Stimulated activated naive B cell treated with anti-CD40 and anti-IgM and Interleukin-4, amounts not matched to agents 10 μg/mL and 1 μg/mL and 100 μg/mL, for 72 hours (primary cell): ENCODE data around the gene ZC3H15.
"Not testable (repeated sequence)": the region's sequence is repeated elsewhere in the genome, so short reads cannot be mapped to it uniquely, and the experiment has no call there.

Source experiments
- ATAC-seq, 2 donors: fragments of 150-1000 bp; cut with Tn5 transposase; replicated peaks; 2 replicates each; pipeline ENCODE4 v1.10.0; 2021; ENCODE audit warnings: moderate library complexity in 1 of 2
- DNase-seq: peaks from one replicate; pipeline ENCODE4 v3.0.0; 2021
- H3K27ac Mint-ChIP-seq: one replicate; pipeline ENCODE4 v1.8.0; 2022; ENCODE audit warnings: mild to moderate bottlenecking, mixed read lengths
- H3K27me3 Mint-ChIP-seq, 2 donors: one replicate each; pipeline ENCODE4 v1.8.0; 2022; ENCODE audit warnings: mixed read lengths in 2 of 2
- H3K36me3 Mint-ChIP-seq, 2 donors: one replicate each; pipeline ENCODE4 v1.8.0; 2022; ENCODE audit warnings: mixed read lengths in 2 of 2, mild to moderate bottlenecking in 1 of 2
- H3K4me1 Mint-ChIP-seq, 2 donors: one replicate each; pipeline ENCODE4 v1.8.0; 2022; ENCODE audit warnings: mixed read lengths in 2 of 2, mild to moderate bottlenecking in 1 of 2
- H3K4me3 Mint-ChIP-seq, 2 donors: one replicate each; pipeline ENCODE4 v1.8.0; 2022; ENCODE audit warnings: mild to moderate bottlenecking in 2 of 2, mixed read lengths in 2 of 2, moderate library complexity in 1 of 2
- H3K9me3 Mint-ChIP-seq, 2 donors: one replicate each; pipeline ENCODE4 v1.8.0; 2022; ENCODE audit warnings: mixed read lengths in 2 of 2, mild to moderate bottlenecking in 1 of 2

The ZC3H15 gene

GRCh38 chr2:186515376-186515775 lies 29.3 kb downstream of the ZC3H15 start:
- DNase-seq (no peak), ATAC-seq (no peak)
- Mint-ChIP-seq H3K27ac (no peak overlapping the region), H3K4me1 (peaks cover 0 to 5% of the 10 kb centered on the region in 2 donors), H3K27me3 (no peaks in the 10 kb centered on the region), H3K9me3 (no peaks in the 10 kb centered on the region), H3K36me3 (peaks cover 8 to 24% of the 10 kb centered on the region in 2 donors), H3K4me3 (no peak overlapping the region)

- DNase-seq: no peak
- Mint-ChIP-seq H3K4me3 (no peak overlapping the region), H3K27ac (no peak overlapping the region), H3K36me3 (peaks cover 18 to 31% of the 10 kb centered on the region in 2 donors), H3K4me1 (peaks cover 0 to 5% of the 10 kb centered on the region in 2 donors), H3K9me3 (peaks cover 0 to 1% of the 10 kb centered on the region in 2 donors), H3K27me3 (no peaks in the 10 kb centered on the region)
- ATAC-seq: no peak
Measured at GRCh38 chr2:186516396-186516795, 30.3 kb downstream of the ZC3H15 start.

GRCh38 chr2:186517090-186517489 lies 31.0 kb downstream of the ZC3H15 start:
- Mint-ChIP-seq H3K36me3 (peaks cover 19 to 38% of the 10 kb centered on the region in 2 donors), H3K4me1 (peaks cover 0 to 5% of the 10 kb centered on the region in 2 donors), H3K9me3 (peaks cover 0 to 1% of the 10 kb centered on the region in 2 donors), H3K4me3 (no peak overlapping the region), H3K27me3 (no peaks in the 10 kb centered on the region), H3K27ac (no peak overlapping the region)
- DNase-seq (no peak), ATAC-seq (no peak)

- DNase-seq (no peak), ATAC-seq (no peak)
- Mint-ChIP-seq H3K4me1 (peaks cover 0 to 5% of the 10 kb centered on the region in 2 donors), H3K9me3 (peaks cover 0 to 1% of the 10 kb centered on the region in 2 donors), H3K27me3 (no peaks in the 10 kb centered on the region), H3K36me3 (peaks cover 20 to 40% of the 10 kb centered on the region in 2 donors), H3K27ac (no peak overlapping the region), H3K4me3 (no peak overlapping the region)
Measured at GRCh38 chr2:186518291-186518690, 32.2 kb downstream of the ZC3H15 start.

GRCh38 chr2:186518945-186519344 lies 32.9 kb downstream of the ZC3H15 start:
- no peak for ATAC-seq
- H3K36me3 Mint-ChIP-seq: peaks cover 18 to 38% of the 10 kb centered on the region in 2 donors
- H3K27ac Mint-ChIP-seq: no peak overlapping the region
- no peak for DNase-seq
- no peaks in the 10 kb centered on the region for H3K27me3 Mint-ChIP-seq
- peaks cover 0 to 5% of the 10 kb centered on the region in 2 donors for H3K4me1 Mint-ChIP-seq
- H3K9me3 Mint-ChIP-seq: peaks cover 0 to 1% of the 10 kb centered on the region in 2 donors
- H3K4me3 Mint-ChIP-seq: no peak overlapping the region

- peaks cover 18 to 40% of the 10 kb centered on the region in 2 donors for H3K36me3 Mint-ChIP-seq
- not testable (repeated sequence) for DNase-seq, H3K4me3 Mint-ChIP-seq, H3K9me3 Mint-ChIP-seq, H3K27me3 Mint-ChIP-seq, H3K4me1 Mint-ChIP-seq, H3K27ac Mint-ChIP-seq, ATAC-seq
Measured at GRCh38 chr2:186521570-186522153, 35.6 kb downstream of the ZC3H15 start.

- Mint-ChIP-seq H3K27me3 (no peaks in the 10 kb centered on the region), H3K4me3 (no peak overlapping the region), H3K36me3 (peaks cover 16 to 36% of the 10 kb centered on the region in 2 donors), H3K27ac (no peak overlapping the region), H3K4me1 (peaks cover 0 to 5% of the 10 kb centered on the region in 2 donors), H3K9me3 (peaks cover 3 to 5% of the 10 kb centered on the region in 2 donors)
- ATAC-seq (no peak), DNase-seq (no peak)
Measured at GRCh38 chr2:186522450-186522849, 36.4 kb downstream of the ZC3H15 start.

GRCh38 chr2:186523791-186524190 lies 37.7 kb downstream of the ZC3H15 start:
- DNase-seq (no peak), ATAC-seq (no peak)
- Mint-ChIP-seq H3K4me1 (no peaks in the 10 kb centered on the region), H3K9me3 (peaks cover 5% of the 10 kb centered on the region in 2 donors), H3K4me3 (no peak overlapping the region), H3K27ac (no peak overlapping the region), H3K27me3 (no peaks in the 10 kb centered on the region), H3K36me3 (peaks cover 14 to 27% of the 10 kb centered on the region in 2 donors)

- no peak for ATAC-seq
- Mint-ChIP-seq H3K27ac (no peak overlapping the region), H3K36me3 (peaks cover 3 to 14% of the 10 kb centered on the region in 2 donors), H3K9me3 (peaks cover 3 to 5% of the 10 kb centered on the region in 2 donors), H3K4me1 (no peaks in the 10 kb centered on the region), H3K27me3 (no peaks in the 10 kb centered on the region), H3K4me3 (no peak overlapping the region)
- no peak for DNase-seq
Measured at GRCh38 chr2:186526281-186526680, 40.2 kb downstream of the ZC3H15 start.

GRCh38 chr2:186530314-186530713 lies 44.3 kb downstream of the ZC3H15 start:
- ATAC-seq: no peak
- no peaks in the 10 kb centered on the region for H3K4me1 Mint-ChIP-seq
- peaks cover 3 to 5% of the 10 kb centered on the region in 2 donors for H3K9me3 Mint-ChIP-seq
- no peak overlapping the region for H3K4me3 Mint-ChIP-seq
- no peaks in the 10 kb centered on the region for H3K36me3 Mint-ChIP-seq
- no peaks in the 10 kb centered on the region for H3K27me3 Mint-ChIP-seq
- no peak for DNase-seq
- no peak overlapping the region for H3K27ac Mint-ChIP-seq

- no peak for ATAC-seq
- H3K4me1 Mint-ChIP-seq: no peaks in the 10 kb centered on the region
- DNase-seq: no peak
- peaks cover 3 to 5% of the 10 kb centered on the region in 2 donors for H3K9me3 Mint-ChIP-seq
- H3K27ac Mint-ChIP-seq: no peak overlapping the region
- H3K36me3 Mint-ChIP-seq: no peaks in the 10 kb centered on the region
- peaks cover 0 to 5% of the 10 kb centered on the region in 2 donors for H3K27me3 Mint-ChIP-seq
- H3K4me3 Mint-ChIP-seq: no peak overlapping the region
Measured at GRCh38 chr2:186531257-186531775, 45.3 kb downstream of the ZC3H15 start.

GRCh38 chr2:186532891-186533290 lies 46.8 kb downstream of the ZC3H15 start:
- no peak overlapping the region for H3K4me3 Mint-ChIP-seq
- ATAC-seq: no peak
- no peak for DNase-seq
- H3K4me1 Mint-ChIP-seq: no peaks in the 10 kb centered on the region
- no peaks in the 10 kb centered on the region for H3K36me3 Mint-ChIP-seq
- peaks cover 0 to 10% of the 10 kb centered on the region in 2 donors for H3K27me3 Mint-ChIP-seq
- H3K27ac Mint-ChIP-seq: no peak overlapping the region
- no peaks in the 10 kb centered on the region for H3K9me3 Mint-ChIP-seq

GRCh38 chr2:186533717-186534116 lies 47.7 kb downstream of the ZC3H15 start:
- Mint-ChIP-seq H3K27ac (no peak overlapping the region), H3K9me3 (no peaks in the 10 kb centered on the region), H3K4me3 (no peak overlapping the region), H3K4me1 (no peaks in the 10 kb centered on the region), H3K27me3 (peaks cover 5 to 10% of the 10 kb centered on the region in 2 donors), H3K36me3 (no peaks in the 10 kb centered on the region)
- DNase-seq (no peak), ATAC-seq (no peak)

GRCh38 chr2:186534406-186534805 lies 48.3 kb downstream of the ZC3H15 start:
- DNase-seq: no peak
- Mint-ChIP-seq H3K4me1 (no peaks in the 10 kb centered on the region), H3K4me3 (no peak overlapping the region), H3K27me3 (peaks cover 5 to 10% of the 10 kb centered on the region in 2 donors), H3K36me3 (no peaks in the 10 kb centered on the region), H3K27ac (no peak overlapping the region), H3K9me3 (no peaks in the 10 kb centered on the region)
- ATAC-seq: no peak

- Mint-ChIP-seq H3K27me3 (peaks cover 5 to 10% of the 10 kb centered on the region in 2 donors), H3K4me1 (no peaks in the 10 kb centered on the region), H3K27ac (no peak overlapping the region), H3K36me3 (no peaks in the 10 kb centered on the region), H3K9me3 (no peaks in the 10 kb centered on the region), H3K4me3 (no peak overlapping the region)
- DNase-seq (no peak), ATAC-seq (no peak)
Measured at GRCh38 chr2:186535861-186536260, 49.8 kb downstream of the ZC3H15 start.
